Muscle layer of colon (tissue), 2 donors: ENCODE measurements around the gene GAS7.

ENCODE experiments used
- H3K27ac ChIP-seq: one replicate; pipeline ENCODE4 v1.7.0; 2013; ENCODE audit warnings: low read depth, mild to moderate bottlenecking, low read length, moderate library complexity
- H3K27me3 ChIP-seq, 2 donors: one replicate each; pipeline ENCODE4 v1.7.0; 2013; ENCODE audit warnings: low read length in 2 of 2, mild to moderate bottlenecking in 2 of 2; ENCODE audit not compliant: insufficient read depth in 2 of 2, control insufficient read depth in 1 of 2
- H3K36me3 ChIP-seq: one replicate; pipeline ENCODE4 v1.7.0; 2013; ENCODE audit warnings: mild to moderate bottlenecking, low read length; ENCODE audit not compliant: insufficient read depth
- H3K4me1 ChIP-seq: one replicate; pipeline ENCODE4 v1.7.0; 2013; ENCODE audit warnings: mild to moderate bottlenecking, low read length; ENCODE audit not compliant: insufficient read depth
- H3K4me3 ChIP-seq, 2 donors: one replicate each; pipeline ENCODE4 v1.7.0; 2013; ENCODE audit warnings: low read length in 2 of 2, low read depth in 1 of 2, mild to moderate bottlenecking in 1 of 2, moderate library complexity in 1 of 2
- H3K9ac ChIP-seq: one replicate; pipeline ENCODE4 v1.7.0; 2013; ENCODE audit warnings: low read length
- H3K9me3 ChIP-seq: one replicate; pipeline ENCODE4 v1.7.0; 2013; ENCODE audit warnings: mild to moderate bottlenecking, low read length
- donor health status: abdominal sarcoma.
- donor health status: Adenocarcinoma of cecum.

Gene GAS7

GRCh38 chr17:10081571-10082169 lies 116.7 kb downstream of the GAS7 start:
- Histone ChIP-seq H3K36me3 (no peaks in the 10 kb centered on the region), H3K4me3 (no peak overlapping the region), H3K4me1 (peaks cover 11% of the 10 kb centered on the region), H3K27me3 (no peaks in the 10 kb centered on the region), H3K9me3 (no peaks in the 10 kb centered on the region), H3K9ac (no peak overlapping the region), H3K27ac (no peak overlapping the region)

- no peak overlapping the region for H3K27ac ChIP-seq
- H3K4me3 ChIP-seq: no peak overlapping the region
- H3K4me1 ChIP-seq: no peaks in the 10 kb centered on the region
- H3K9me3 ChIP-seq: no peaks in the 10 kb centered on the region
- no peaks in the 10 kb centered on the region for H3K27me3 ChIP-seq
- no peak overlapping the region for H3K9ac ChIP-seq
- no peaks in the 10 kb centered on the region for H3K36me3 ChIP-seq
These were observed 120.7 kb downstream of the GAS7 start for GRCh38 chr17:10077561-10078299.

- Histone ChIP-seq H3K36me3 (no peaks in the 10 kb centered on the region), H3K9ac (no peak overlapping the region), H3K27me3 (no peaks in the 10 kb centered on the region), H3K4me1 (no peaks in the 10 kb centered on the region), H3K4me3 (no peak overlapping the region), H3K27ac (no peak overlapping the region), H3K9me3 (no peaks in the 10 kb centered on the region)
These were observed 122.5 kb downstream of the GAS7 start for GRCh38 chr17:10075919-10076318.

GRCh38 chr17:10073941-10074340 lies 124.5 kb downstream of the GAS7 start:
- Histone ChIP-seq H3K4me3 (no peak overlapping the region), H3K9ac (no peak overlapping the region), H3K4me1 (peaks cover 7% of the 10 kb centered on the region), H3K27me3 (no peaks in the 10 kb centered on the region), H3K9me3 (no peaks in the 10 kb centered on the region), H3K36me3 (no peaks in the 10 kb centered on the region), H3K27ac (no peak overlapping the region)

- Histone ChIP-seq H3K4me1 (peaks cover 11% of the 10 kb centered on the region), H3K27ac (no peak overlapping the region), H3K36me3 (no peaks in the 10 kb centered on the region), H3K4me3 (no peak overlapping the region), H3K27me3 (no peaks in the 10 kb centered on the region), H3K9ac (no peak overlapping the region), H3K9me3 (no peaks in the 10 kb centered on the region)
These were observed 125.6 kb downstream of the GAS7 start for GRCh38 chr17:10072556-10073425.

- Histone ChIP-seq H3K4me1 (peaks cover 11% of the 10 kb centered on the region), H3K27me3 (no peaks in the 10 kb centered on the region), H3K9me3 (no peaks in the 10 kb centered on the region), H3K27ac (no peak overlapping the region), H3K36me3 (no peaks in the 10 kb centered on the region), H3K4me3 (no peak overlapping the region), H3K9ac (no peak overlapping the region)
These were observed 126.3 kb downstream of the GAS7 start for GRCh38 chr17:10072086-10072485.

GRCh38 chr17:10071141-10071540 lies 127.3 kb downstream of the GAS7 start:
- no peak overlapping the region for H3K9ac ChIP-seq
- H3K27me3 ChIP-seq: no peaks in the 10 kb centered on the region
- peaks cover 11% of the 10 kb centered on the region for H3K4me1 ChIP-seq
- no peak overlapping the region for H3K4me3 ChIP-seq
- H3K9me3 ChIP-seq: no peaks in the 10 kb centered on the region
- H3K27ac ChIP-seq: no peak overlapping the region
- H3K36me3 ChIP-seq: no peaks in the 10 kb centered on the region

- H3K4me1 ChIP-seq: peaks cover 11% of the 10 kb centered on the region
- no peaks in the 10 kb centered on the region for H3K9me3 ChIP-seq
- no peak overlapping the region for H3K27ac ChIP-seq
- H3K27me3 ChIP-seq: no peaks in the 10 kb centered on the region
- no peaks in the 10 kb centered on the region for H3K36me3 ChIP-seq
- no peak overlapping the region for H3K4me3 ChIP-seq
- no peak overlapping the region for H3K9ac ChIP-seq
These were observed 127.7 kb downstream of the GAS7 start for GRCh38 chr17:10070690-10071089.

GRCh38 chr17:10069301-10069700 lies 129.1 kb downstream of the GAS7 start:
- Histone ChIP-seq H3K9me3 (no peaks in the 10 kb centered on the region), H3K4me1 (peaks cover 11% of the 10 kb centered on the region)

GRCh38 chr17:10067446-10068143 lies 130.8 kb downstream of the GAS7 start:
- Histone ChIP-seq H3K27me3 (no peaks in the 10 kb centered on the region), H3K36me3 (no peaks in the 10 kb centered on the region), H3K4me3 (no peak overlapping the region), H3K27ac (no peak overlapping the region), H3K4me1 (peaks cover 11% of the 10 kb centered on the region), H3K9me3 (no peaks in the 10 kb centered on the region), H3K9ac (no peak overlapping the region)

More at GRCh38 chr17:10069301-10069700, 129.1 kb downstream of the GAS7 start:
- Histone ChIP-seq H3K9ac (no peak overlapping the region), H3K36me3 (no peaks in the 10 kb centered on the region), H3K27me3 (no peaks in the 10 kb centered on the region), H3K27ac (no peak overlapping the region), H3K4me3 (no peak overlapping the region)

GRCh38 chr17:10064536-10064935 lies 133.9 kb downstream of the GAS7 start:
- Histone ChIP-seq H3K27me3 (no peaks in the 10 kb centered on the region), H3K27ac (no peak overlapping the region), H3K4me3 (no peak overlapping the region), H3K4me1 (peaks cover 34% of the 10 kb centered on the region), H3K9me3 (no peaks in the 10 kb centered on the region), H3K36me3 (no peaks in the 10 kb centered on the region), H3K9ac (no peak overlapping the region)
